Cardiac septum (tissue), 1 donor: Measurements from ENCODE around the gene MDM2. TPM values are rescaled to one million over a fixed set of nuclear protein-coding genes. Genes with fewer than 3 reads are reported as not detected.
"Not testable (repeated sequence)": the region's sequence is repeated elsewhere in the genome, so short reads cannot be mapped to it uniquely, and the experiment has no call there.

ENCODE experiments used
- DNase-seq: peaks from one replicate; pipeline ENCODE4 v3.0.0-alpha.2; 2020; ENCODE audit warnings: low spot score
- intact Hi-C: fragments of 100-400 bp; cut with DNase I; formaldehyde crosslinking; loops from one replicate; pipeline ENCODE4 v1.14.0; 2022
- total RNA-seq: library from RNA; stranded (reverse); fragmentation: NEBNext Ultra II Directional; extraction: Animal tissue kit (Norgen Biotek cat#: 25700); gene quantifications from one replicate; pipeline ENCODE4 v1.2.1, GENCODE V29; 2021
- donor health status: DM: no; HTN: no; CAD: no.

The MDM2 gene
- total RNA-seq, 1 donor from 2014 or later, result 47.9 TPM

DNA sequence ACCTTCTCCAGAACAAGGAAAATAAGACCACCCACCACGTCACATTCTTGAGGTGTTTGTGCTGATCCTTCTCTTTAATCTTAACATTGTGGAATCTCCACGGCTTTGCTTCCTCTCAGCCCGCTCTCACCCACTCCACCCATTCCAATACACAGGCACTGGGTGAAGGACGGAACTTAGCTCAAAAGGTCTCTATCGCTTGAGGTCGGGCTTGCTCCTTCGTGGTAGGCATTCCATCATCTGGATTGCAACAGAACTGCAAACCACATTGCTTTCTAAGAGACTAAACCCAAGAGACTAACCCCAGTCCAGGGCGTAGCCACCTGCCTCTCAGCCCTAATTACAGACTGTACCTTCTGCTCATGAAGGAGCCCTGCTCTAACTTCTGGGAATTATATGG lies 24.0 kb upstream of the MDM2 start:
- intact Hi-C loops, result no loop called here
- DNase-seq, result no peak

DNA sequence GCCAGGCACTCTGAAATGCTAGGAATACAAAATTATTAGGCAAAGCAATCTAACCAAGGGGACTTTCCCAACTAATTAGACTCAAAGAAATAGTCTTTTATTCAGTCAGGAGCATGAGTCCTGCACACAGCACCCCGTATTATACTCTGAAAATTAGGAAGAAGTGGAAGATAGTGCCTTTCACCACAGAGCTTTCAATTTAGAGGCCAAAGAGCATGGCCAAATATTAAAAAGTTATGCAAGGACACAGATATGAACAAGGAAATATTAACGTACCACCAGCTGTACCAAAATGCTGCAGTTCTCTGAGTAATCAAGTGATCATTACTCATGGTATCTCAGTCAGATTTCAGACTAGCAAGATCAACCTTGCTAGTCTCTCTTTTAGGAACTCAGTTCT lies 22.6 kb upstream of the MDM2 start:
- intact Hi-C loops, result no loop called here
- no peak for DNase-seq

DNA sequence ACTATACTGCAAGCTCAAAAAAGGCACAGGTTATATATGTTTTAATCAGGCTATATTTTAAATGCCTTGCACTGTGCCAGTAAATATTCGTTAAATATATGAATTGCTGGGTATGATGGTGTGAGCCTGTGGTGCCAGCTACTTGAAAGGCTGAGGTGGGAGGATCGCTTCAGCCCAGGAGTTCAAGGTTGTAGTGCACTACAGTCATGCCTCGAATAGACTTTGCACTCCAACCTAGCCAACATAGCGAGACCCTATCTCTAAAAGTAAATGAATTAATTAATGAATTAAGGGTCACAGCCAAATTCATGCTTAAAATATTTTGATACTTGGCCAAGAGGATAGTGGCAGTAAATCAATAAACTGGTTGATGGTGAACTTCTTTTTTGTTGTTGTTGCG lies 22.2 kb upstream of the MDM2 start:
- DNase-seq, result no peak
- intact Hi-C loops, result no loop called here

DNA sequence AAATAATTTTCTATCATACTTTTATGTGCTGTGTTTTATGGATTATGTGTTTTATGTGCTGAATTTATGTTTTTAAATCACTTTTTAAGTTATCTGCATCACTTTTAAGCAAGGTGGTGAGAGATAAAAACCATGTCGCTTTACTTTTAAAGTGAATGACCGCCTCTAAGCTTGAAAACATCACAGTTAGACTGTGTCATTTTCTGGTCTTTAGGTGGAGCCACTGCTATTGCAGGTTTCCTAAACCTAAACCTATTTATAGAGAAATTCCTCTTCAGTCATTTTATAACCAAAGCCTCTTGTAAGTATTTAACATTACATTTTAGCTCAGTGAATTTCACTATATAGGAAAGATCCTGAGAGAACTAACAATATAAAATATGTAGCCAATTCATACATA lies 21.0 kb upstream of the MDM2 start:
- intact Hi-C loops, result no loop called here
- DNase-seq, result no peak

DNA sequence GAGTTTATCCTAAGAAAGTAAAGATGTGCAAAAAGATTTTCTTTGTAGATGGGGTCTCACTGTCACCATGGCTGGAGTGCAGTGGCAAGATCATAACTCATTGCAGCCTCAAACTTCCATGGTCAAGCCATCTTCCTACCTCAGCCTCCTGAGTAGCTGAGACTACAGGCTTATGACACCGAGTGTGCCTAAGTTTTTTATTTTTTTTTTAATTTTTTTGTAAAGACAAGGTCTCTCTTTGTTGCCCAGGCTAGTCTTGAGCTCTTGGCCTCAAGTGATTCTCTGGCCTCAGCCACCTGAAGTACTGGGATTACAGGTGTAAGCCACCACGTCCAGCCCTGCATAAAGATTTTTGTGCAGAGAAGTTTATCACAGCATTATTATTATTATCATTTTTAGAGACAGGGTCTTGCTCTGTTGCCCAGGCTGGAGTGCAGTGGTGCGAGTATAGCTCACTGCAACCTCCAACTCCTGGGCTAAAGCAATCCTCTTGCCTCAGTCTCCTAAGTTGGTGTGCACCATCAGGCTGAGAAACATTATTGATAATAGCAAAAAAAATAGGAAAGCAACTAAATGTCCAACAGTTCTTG lies 19.3 kb upstream of the MDM2 start:
- DNase-seq, result no peak
- intact Hi-C loops, result no loop called here

DNA sequence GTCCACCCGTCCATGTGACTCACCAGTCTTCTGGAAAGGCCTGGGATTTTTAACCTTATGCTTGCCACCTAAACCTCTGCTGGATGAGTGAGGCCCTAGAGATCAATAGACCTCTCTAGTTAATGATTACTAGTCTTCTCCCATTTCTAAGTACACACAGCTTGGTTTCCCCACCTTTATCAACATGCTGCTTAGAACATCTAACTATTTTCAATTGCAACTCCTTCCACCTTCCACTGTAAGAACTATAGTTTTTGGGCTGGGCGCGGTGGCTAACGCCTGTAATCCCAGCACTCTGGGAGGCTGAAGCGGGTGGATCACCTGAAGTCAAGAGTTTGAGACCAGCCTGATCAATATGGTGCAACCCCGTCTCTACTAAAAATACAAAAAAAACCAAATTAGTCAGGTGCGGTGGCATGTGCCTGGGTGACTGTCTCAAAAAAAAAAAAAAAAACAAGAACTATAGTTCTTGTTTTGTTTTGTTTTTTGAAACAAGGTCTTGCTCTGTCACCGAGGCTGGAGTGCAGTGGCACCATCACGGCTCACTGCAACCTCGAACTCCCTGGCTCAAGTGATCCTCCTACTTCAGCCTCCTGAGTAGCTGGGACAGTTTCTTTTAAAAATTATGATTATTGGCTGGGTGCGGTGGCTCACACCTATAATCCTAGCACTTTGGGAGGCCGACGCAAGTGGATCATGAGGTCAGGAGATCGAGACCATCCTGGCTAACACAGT lies 18.7 kb upstream of the MDM2 start:
- no peak for DNase-seq
- intact Hi-C loops, result no loop called here

DNA sequence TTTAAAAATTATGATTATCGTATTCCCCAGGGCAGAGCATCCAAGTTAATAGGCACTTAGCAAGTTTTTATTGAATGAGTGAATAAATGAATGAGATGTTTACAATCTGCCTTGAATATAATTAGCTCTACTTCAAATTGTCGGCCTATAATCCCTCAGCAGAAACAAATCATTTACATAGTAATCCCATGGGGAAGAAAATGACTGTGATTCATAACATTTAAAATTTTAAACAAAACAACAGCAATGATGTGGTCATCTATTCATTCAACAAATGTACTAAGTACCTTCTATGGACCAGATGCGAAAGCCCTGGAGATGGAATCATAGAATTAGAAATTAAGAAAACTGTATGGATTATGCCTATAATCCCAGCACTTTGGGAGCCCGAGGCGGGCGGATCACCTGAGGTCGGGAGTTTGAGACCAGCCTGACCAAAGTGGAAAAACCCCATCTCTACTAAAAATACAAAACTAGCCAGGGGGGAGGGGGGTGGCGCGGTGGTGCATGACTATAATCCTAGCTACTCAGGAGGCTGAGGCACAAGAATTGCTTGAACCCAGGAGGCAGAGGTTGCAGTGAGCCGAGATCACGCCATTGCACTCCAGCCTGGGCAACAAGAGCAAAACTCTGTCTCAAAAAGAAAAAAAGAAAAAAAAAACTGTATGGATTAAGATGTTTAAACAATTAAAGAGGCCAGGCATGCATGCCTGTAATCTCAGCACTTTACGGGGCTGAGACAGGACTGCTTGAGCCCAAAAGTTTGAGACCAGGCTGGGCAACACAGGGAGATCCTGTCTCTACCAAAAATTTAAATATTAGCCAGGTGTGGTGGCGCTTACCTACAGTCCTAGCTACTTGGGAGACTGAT lies 17.7 kb upstream of the MDM2 start:
- DNase-seq, result no peak
- intact Hi-C loops, result no loop called here

DNA sequence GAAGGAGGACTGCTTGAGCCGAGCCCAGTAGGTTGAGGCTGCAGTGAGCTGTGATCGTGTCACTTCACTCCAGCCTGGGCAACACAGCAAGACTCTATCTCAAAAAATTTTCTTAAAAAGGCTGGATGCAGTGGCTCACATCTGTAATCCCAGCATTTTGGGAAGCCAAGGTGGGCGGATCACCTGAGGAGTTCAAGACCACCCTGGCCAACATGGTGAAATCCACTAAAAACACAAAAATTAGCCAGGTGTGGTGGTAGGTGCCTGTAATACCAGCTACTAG lies 17.1 kb upstream of the MDM2 start:
- intact Hi-C loops, result no loop called here
- no peak for DNase-seq

DNA sequence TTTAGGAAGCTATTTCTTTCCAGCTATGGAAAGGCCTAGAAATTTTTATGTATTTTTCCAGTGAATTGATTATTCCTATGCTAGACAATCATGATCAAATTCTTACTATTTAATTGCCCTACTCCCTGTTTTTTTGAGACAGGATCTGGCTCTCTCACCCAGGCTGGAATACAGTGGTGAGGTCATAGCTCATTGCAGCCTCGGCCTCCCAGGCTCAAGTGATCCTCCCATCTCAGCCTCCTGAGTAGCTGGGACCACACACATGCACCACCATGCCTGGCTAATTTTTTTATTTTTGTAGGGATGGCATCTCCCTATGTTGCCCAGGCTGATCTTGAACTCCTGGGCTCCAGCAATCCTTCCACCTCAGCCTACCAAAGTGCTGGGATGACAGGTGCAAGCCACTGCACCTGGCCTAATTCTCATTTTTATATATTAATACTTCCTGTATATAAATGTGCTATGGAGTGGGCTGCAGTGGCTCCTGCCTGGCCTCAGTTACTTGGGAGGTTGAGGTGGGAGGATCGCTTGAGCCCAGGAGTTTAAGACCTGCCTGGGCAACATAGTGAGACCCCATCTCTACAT lies 16.0 kb upstream of the MDM2 start:
- DNase-seq, result no peak
- intact Hi-C loops, result no loop called here

DNA sequence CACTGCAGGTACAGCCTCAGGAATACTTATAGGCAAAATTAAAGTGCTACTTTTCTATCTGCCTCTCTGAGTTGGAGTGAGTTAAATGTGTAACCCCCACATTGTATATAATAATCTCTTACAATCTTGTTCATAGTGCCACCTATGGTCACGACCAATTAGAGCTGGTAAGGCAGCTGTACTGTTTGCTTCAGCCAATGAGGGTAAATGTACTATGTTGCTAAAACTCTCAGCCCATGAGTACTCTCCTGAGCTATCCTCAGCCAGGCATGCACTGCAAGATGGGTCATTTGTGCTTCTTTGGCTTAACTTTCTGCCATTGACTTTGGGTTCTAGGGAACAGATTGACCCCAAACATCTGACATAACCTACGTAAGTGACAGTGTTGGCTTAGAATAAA lies 15.0 kb upstream of the MDM2 start:
- intact Hi-C loops, result no loop called here
- DNase-seq, result no peak

DNA sequence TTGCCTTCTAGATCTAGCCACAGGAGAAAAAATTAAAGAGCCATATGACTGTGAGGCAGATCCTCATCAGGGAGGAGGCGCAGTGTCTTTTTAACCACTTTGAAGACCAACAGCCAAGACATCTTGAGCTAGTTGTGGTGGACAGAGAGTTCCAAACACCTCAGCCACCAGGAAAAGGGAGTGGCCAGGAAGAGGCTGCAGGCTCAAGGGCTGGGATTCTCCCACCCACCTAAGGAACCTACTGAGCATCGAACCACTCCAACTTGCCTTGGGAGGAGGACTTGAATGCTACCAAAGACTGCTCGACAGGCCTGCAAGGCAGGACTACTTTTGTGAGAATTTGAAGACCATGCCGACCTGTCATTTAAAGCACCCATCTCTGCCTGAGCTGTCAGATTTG lies 14.5 kb upstream of the MDM2 start:
- no peak for DNase-seq
- intact Hi-C loops, result no loop called here

DNA sequence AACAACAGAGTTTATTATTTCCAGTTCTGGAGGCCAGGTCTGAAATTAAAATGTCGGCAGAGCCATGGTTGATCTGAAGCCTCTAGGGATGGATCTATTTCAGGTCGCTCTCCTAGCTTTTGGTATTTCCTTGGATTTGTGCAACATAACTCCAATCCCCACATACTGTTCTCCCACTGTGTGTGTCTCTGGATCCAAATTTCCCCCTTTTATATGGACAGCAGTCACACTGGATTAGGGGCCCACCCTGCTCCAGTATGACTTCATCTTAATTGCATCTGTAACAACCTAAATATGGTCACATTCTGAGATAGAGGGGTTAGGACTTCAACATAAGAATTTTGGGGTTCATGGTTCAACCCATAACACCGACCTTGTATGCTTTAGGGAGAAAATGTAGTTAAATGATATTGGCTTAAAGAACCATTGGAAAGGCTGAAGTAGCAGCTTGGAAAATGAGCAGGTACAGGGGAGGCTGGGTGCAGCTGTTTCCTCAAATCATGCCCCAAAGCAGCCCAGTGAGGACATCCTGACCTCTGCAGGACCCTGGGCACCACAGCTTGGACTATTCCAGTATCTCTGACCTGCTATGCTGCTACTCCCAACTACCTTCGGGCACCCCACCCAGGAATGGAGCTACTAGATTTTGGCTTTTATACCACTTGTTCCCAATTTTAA lies 13.9 kb upstream of the MDM2 start:
- intact Hi-C loops, result no loop called here
- DNase-seq, result no peak

DNA sequence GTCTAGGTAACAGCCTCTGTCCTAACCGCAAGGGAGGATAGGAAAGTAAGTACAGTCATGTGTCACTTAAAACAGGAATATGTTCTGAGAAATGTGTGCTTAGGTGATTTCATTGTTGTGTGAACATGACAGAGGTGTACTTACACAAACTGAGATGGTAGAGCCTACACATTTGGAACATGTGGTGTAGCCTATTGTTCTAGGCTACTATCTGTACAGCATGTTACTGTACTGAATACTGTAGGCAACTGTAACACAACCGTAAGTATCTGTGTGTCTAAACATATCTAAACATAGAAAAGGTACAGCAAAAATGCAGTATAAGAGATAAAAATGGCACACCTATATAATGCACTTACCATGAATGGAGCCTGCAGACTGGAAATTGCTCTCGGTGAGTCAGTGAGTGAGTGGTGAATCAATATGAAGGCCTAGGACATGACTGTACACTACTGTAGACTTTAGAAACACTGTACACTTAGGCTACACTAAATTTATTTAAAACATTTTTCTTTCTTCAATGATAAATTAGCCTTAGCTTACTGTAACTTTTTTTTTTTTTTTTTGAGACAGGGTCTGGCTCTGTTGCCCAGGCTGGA lies 13.2 kb upstream of the MDM2 start:
- no peak for DNase-seq
- intact Hi-C loops, result no loop called here

DNA sequence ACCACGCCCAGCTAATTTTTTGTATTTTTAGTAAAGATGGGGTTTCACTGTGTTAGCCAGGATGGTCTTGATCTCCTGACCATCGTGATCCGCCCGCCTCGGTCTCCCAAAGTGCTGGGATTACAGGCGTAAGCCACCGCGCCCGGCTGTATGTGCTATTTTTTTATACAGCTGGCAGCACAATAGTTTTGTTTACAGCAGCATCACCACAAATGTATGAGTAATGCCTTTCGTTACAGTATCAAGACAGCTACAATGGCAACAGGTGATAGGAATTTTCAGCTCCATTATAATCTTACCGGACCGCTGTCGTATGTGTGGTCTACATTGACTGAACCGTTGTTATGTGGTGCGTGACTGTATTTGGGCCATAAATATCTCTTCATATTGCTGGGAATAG lies 11.6 kb upstream of the MDM2 start:
- intact Hi-C loops, result no loop called here
- DNase-seq, result no peak

DNA sequence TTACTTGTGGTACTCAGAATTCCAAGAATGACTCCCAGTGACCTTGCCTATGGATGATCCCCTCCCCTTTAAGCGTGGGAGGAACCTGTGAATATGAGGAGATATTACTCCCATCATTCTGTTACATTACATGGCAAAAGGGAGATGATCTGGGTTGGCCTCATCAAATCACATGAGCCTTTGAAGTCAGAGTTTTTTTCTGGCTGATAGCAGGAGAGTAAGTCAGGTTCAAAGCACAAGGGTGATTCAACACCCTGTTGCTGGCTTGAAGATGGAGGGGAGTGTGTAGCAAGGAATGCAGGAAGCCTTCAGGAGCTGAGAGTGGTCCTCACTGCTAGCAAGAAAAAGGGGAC lies 9.1 kb upstream of the MDM2 start:
- no peak for DNase-seq
- intact Hi-C loops, result no loop called here

DNA sequence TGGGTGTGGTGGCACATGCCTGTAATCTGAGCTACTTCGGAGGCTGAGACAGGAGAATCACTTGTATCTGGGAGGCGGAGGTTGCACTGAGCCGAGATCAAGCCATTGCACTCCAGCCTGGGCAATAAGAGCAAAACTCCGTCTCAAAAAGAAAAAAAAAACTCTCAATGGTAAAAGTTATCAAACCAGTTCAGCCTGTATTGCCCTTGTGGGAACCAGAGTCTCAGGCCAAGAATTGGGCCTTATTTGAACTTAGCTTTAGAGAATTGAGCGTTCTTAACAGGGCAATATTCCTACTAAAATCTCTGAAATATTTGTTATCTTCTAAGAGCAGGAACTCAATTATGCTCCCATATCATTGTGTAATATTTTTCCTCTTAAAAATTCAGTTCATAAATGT lies 7.7 kb upstream of the MDM2 start:
- no peak for DNase-seq

DNA sequence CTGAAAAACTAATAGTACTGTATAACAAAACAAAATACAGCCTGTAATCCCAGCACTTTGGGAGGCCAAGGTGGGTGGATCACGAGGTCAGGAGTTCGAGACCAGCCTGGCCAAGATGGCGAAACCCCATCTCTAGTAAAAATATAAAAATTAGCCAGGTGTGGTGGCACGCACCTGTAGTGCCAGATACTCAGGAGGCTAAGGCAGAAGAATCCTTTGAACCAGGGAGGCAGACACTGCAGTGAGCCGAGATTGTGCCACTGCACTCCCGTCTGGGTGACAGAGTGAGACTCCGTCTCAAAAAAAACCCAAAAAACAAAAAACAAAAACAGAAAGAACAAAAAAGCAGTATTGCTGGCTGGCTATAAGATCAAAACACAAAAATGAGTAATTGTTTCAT lies 6.9 kb upstream of the MDM2 start:
- intact Hi-C loops, DNase-seq: not testable (repeated sequence)

More for the DNA sequence above, 7.7 kb upstream of the MDM2 start:
- intact Hi-C loops, result no loop called here

DNA sequence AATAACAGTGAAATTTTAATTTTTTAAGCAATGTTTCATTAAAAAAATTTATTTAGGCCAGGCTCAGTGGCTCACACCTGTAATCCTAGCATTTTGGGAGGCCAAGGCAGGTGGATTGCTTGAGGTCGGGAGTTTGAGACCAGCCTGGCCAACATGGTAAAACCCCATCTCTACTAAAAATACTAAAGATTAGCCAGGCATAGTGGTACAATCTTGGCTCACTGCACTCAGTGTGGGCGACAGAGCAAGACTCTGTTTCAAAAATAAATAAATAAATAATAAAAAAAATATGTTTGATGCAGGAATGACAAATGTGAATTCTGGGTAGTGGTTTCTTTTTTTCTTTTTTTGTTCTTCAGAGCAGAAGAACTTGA lies 5.6 kb upstream of the MDM2 start:
- intact Hi-C loops, DNase-seq: not testable (repeated sequence)

DNA sequence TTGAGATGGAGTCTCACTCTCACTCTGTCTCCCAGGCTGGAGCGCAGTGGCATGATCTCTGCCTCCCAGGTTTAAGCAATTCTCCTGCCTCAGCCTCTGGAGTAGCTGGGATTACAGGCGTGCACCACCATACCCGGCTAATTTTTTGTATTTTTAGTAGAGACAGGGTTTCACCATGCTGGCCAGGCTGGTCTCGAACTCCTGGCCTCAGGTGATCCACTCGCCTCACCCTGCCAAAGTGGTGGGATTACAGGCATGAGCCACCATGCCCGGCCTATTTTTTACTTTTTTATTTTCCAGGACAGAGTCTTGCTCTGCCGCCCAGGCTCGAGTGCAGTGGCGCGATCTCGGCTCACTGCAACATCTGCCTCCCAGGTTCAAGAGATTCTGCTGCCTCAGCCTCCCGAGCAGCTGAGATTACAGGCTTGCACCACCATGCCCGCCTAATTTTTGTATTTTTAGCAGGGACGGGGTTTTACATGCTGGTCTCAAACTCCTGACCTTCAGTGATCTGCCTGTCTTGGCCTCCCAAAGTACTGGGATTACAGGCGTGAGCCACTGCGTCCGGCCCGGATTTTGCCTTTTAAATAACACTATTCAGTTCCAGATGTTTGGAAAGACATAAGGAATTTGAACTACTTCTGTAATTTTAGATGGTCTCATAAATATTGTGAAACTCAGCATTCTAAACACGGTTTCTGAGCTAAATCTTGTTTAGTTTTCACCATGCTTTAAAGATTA lies 4.9 kb upstream of the MDM2 start:
- DNase-seq, intact Hi-C loops: not testable (repeated sequence)
